CD8-positive, alpha-beta memory T cell (primary cell): Measurements from ENCODE around the gene PKN3. TPM values are rescaled to one million over a fixed set of nuclear protein-coding genes. Genes with fewer than 3 reads are reported as not detected.

Experiments used
- CTCF ChIA-PET: fragments of 350-600 bp; sonication (Branson Sonifier 250); formaldehyde crosslinking; loops from one replicate; lab custom pipeline; 2021; ENCODE audit warnings: antibody characterized with exemption; lab: Charles Lee
- POLR2A ChIA-PET: fragments of 350-600 bp; sonication (Branson Sonifier 250); formaldehyde crosslinking; loops from one replicate; lab custom pipeline; 2021; ENCODE audit warnings: antibody characterized with exemption; lab: Charles Lee
- DNase-seq, 5 donors: peaks; one replicate each; pipeline versions ENCODE4 v3.0.0 to v3.0.0-alpha.2; 2020 to 2022; ENCODE audit warnings: mixed read lengths in 1 of 5
- H3K27ac ChIP-seq: one replicate; pipeline ENCODE4 v1.7.0; 2013; ENCODE audit warnings: low read depth, mild to moderate bottlenecking, low read length, moderate library complexity
- H3K27me3 ChIP-seq: 2 replicates; pipeline ENCODE4 v1.7.0; 2013; ENCODE audit warnings: low read length, mild to moderate bottlenecking; ENCODE audit not compliant: insufficient read depth, poor library complexity, severe bottlenecking
- H3K36me3 ChIP-seq: 2 replicates; pipeline ENCODE4 v1.7.0; 2013; ENCODE audit warnings: mild to moderate bottlenecking, low read length, moderate library complexity; ENCODE audit not compliant: insufficient read depth
- H3K4me1 ChIP-seq: 2 replicates; pipeline ENCODE4 v1.7.0; 2013; ENCODE audit warnings: mild to moderate bottlenecking, low read length, moderate library complexity; ENCODE audit not compliant: insufficient read depth
- H3K4me3 ChIP-seq: 2 replicates; pipeline ENCODE4 v1.7.0; 2013; ENCODE audit warnings: mild to moderate bottlenecking, low read length
- H3K9me3 ChIP-seq: 2 replicates; pipeline ENCODE4 v1.7.0; 2013; ENCODE audit warnings: mild to moderate bottlenecking, low read length
- H3K27ac Mint-ChIP-seq, 8 donors: one replicate each; pipeline ENCODE4 v1.8.0; 2020 to 2021; ENCODE audit warnings: mixed read lengths in 8 of 8, mild to moderate bottlenecking in 6 of 8, inconsistent platforms in 3 of 8, moderate library complexity in 3 of 8
- H3K27me3 Mint-ChIP-seq, 2 donors: one replicate each; pipeline ENCODE4 v1.8.0; 2020 to 2021; ENCODE audit warnings: mixed read lengths in 2 of 2, mild to moderate bottlenecking in 1 of 2, moderate library complexity in 1 of 2
- H3K36me3 Mint-ChIP-seq, 3 donors: one replicate each; pipeline ENCODE4 v1.8.0; 2020 to 2021; ENCODE audit warnings: mixed read lengths in 3 of 3, inconsistent platforms in 1 of 3, mild to moderate bottlenecking in 1 of 3
- H3K4me1 Mint-ChIP-seq, 3 donors: one replicate each; pipeline ENCODE4 v1.8.0; 2020 to 2021; ENCODE audit warnings: mixed read lengths in 3 of 3, inconsistent platforms in 1 of 3, mild to moderate bottlenecking in 1 of 3
- H3K4me3 Mint-ChIP-seq, 7 donors: one replicate each; pipeline ENCODE4 v1.8.0; 2020 to 2021; ENCODE audit warnings: mixed read lengths in 7 of 7, mild to moderate bottlenecking in 6 of 7, moderate library complexity in 4 of 7, inconsistent platforms in 2 of 7
- H3K9me3 Mint-ChIP-seq, 5 donors: one replicate each; pipeline ENCODE4 v1.8.0; 2020 to 2022; ENCODE audit warnings: mixed read lengths in 5 of 5, mild to moderate bottlenecking in 3 of 5, moderate library complexity in 2 of 5, inconsistent platforms in 1 of 5
- polyA plus RNA-seq: library from polyadenylated mRNA; unstranded; fragments of 300-500 nt; fragmentation: Illumina TruSeq; gene quantifications from one replicate; pipeline ENCODE4 v1.2.3, GENCODE V29; 2021
- total RNA-seq, 2 experiments: library from RNA; stranded (reverse); gene quantifications; one replicate each; pipeline ENCODE4 v1.2.3, GENCODE V29; 2021

Gene PKN3
- total and polyA plus RNA-seq, 3 experiments from 2014 or later, result 1.4 to 7.9 (median 7.5) TPM

GRCh38 chr9:128762671-128763449 is 60.6 kb downstream of the PKN3 start:
- H3K27me3 ChIP-seq, result no peaks in the 10 kb centered on the region
- POLR2A ChIA-PET, result no interaction called here

GRCh38 chr9:128764361-128764760 is 62.1 kb downstream of the PKN3 start:
- H3K27me3 ChIP-seq, result no peaks in the 10 kb centered on the region
- Mint-ChIP-seq H3K27me3 (peaks cover 0 to 1% of the 10 kb centered on the region in 2 donors), H3K27ac (no peak overlapping the region), H3K4me3 (no peak overlapping the region), H3K4me1 (peaks cover 29 to 52% (median 30%) of the 10 kb centered on the region in 3 donors), H3K36me3 (peaks cover 0 to 29% (median 0%) of the 10 kb centered on the region in 3 donors), H3K9me3 (no peaks in the 10 kb centered on the region)
- no peaks in the 10 kb centered on the region for H3K36me3 ChIP-seq
- no peak for DNase-seq
- no peak overlapping the region for H3K27ac ChIP-seq
- ChIA-PET CTCF (interaction anchor here (1.5 kb wide), 1 partner anchor 62 kb away, joined by 5 read pairs; the partner anchor contains the start of gene PKN3), POLR2A (interaction anchor here (0.5 to 0.6 kb wide), 2 partner anchors 84 to 112 kb away, joined by 3 read pairs; no protein-coding TSS in a partner anchor)
- no peaks in the 10 kb centered on the region for H3K9me3 ChIP-seq
- H3K4me3 ChIP-seq, result no peak overlapping the region
- no peaks in the 10 kb centered on the region for H3K4me1 ChIP-seq

More at GRCh38 chr9:128762671-128763449, 60.6 kb downstream of the PKN3 start:
- Histone ChIP-seq H3K4me1 (no peaks in the 10 kb centered on the region), H3K27ac (no peak overlapping the region), H3K36me3 (no peaks in the 10 kb centered on the region), H3K4me3 (no peak overlapping the region), H3K9me3 (no peaks in the 10 kb centered on the region)
- Mint-ChIP-seq H3K36me3 (peaks cover 0 to 21% (median 0%) of the 10 kb centered on the region in 3 donors), H3K4me1 (peaks cover 19 to 42% (median 24%) of the 10 kb centered on the region in 3 donors), H3K9me3 (no peaks in the 10 kb centered on the region), H3K4me3 (peak overlapping the region in 1 of 7 donors; percentile 55), H3K27me3 (peaks cover 0 to 1% of the 10 kb centered on the region in 2 donors), H3K27ac (peak overlapping the region in 5 of 8 donors; percentile 19 to 68 (median 66))
- CTCF ChIA-PET, result interaction anchor here (1.3 kb wide), 1 partner anchor 55 kb away, joined by 3 read pairs; the partner anchor contains the start of gene ENDOG
- DNase-seq, result no peak

GRCh38 chr9:128765499-128765898 is 63.2 kb downstream of the PKN3 start:
- no peaks in the 10 kb centered on the region for H3K9me3 Mint-ChIP-seq
- Histone ChIP-seq H3K4me1 (peaks cover 11% of the 10 kb centered on the region), H3K9me3 (no peaks in the 10 kb centered on the region), H3K27me3 (no peaks in the 10 kb centered on the region), H3K36me3 (no peaks in the 10 kb centered on the region), H3K4me3 (no peak overlapping the region), H3K27ac (no peak overlapping the region)
- peaks cover 36 to 61% (median 40%) of the 10 kb centered on the region in 3 donors for H3K4me1 Mint-ChIP-seq
- H3K27me3 Mint-ChIP-seq, result peaks cover 0 to 1% of the 10 kb centered on the region in 2 donors
- H3K4me3 Mint-ChIP-seq, result peak overlapping the region in 1 of 7 donors; percentile 11
- no peak for DNase-seq
- ChIA-PET CTCF (interaction anchor here (1.5 kb wide), 1 partner anchor 64 kb away, joined by 5 read pairs; the partner anchor contains the start of gene PKN3), POLR2A (no interaction called here)
- peaks cover 0 to 33% (median under 1%) of the 10 kb centered on the region in 3 donors for H3K36me3 Mint-ChIP-seq
- peak overlapping the region in 3 of 8 donors; percentile 18 to 89 (median 46) for H3K27ac Mint-ChIP-seq

DNA sequence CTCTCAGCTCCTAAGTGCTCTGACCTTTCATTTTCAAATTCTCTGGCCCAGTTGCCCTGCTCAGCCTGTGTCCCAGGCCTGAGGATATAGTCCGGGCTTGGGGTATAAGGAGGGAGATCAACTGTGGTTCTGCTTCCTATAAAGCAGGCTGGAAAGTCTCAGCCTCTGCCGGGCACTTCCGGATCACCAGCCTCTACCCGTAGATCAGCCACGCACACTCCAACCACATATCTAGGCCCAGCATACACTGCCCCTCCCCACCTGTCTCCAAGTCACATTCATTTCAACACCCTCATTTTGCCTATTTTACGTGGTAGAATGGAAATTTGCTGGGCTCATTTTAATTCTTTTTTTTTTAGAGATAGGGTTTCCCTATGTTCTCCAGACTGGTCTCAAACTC is 66.3 kb downstream of the PKN3 start:
- Mint-ChIP-seq H3K27me3 (peaks cover 0 to 1% of the 10 kb centered on the region in 2 donors), H3K4me3 (no peak overlapping the region), H3K27ac (peak overlapping the region in 3 of 8 donors; percentile 58 to 99 (median 64)), H3K9me3 (no peaks in the 10 kb centered on the region), H3K36me3 (peaks cover 0 to 36% (median 2%) of the 10 kb centered on the region in 3 donors), H3K4me1 (peaks cover 40 to 64% (median 48%) of the 10 kb centered on the region in 3 donors)
- POLR2A ChIA-PET, result no interaction called here
- peaks cover 19% of the 10 kb centered on the region for H3K4me1 ChIP-seq
- no peaks in the 10 kb centered on the region for H3K36me3 ChIP-seq
- H3K9me3 ChIP-seq, result no peaks in the 10 kb centered on the region
- no peak overlapping the region for H3K4me3 ChIP-seq
- no peak overlapping the region for H3K27ac ChIP-seq
- CTCF ChIA-PET, result interaction anchor here (1.1 kb wide), 1 partner anchor 18 kb away, joined by 3 read pairs; no protein-coding TSS in a partner anchor
- no peak for DNase-seq
- no peaks in the 10 kb centered on the region for H3K27me3 ChIP-seq

Other genes starting within 250 kb of the PKN3 start
- gene ODF2, start 246.5 kb upstream of the PKN3 start, total RNA-seq, result 10 to 100 TPM; 64.2 to 65.0 TPM
- gene ODF2, start 246.5 kb upstream of the PKN3 start, polyA plus RNA-seq, result 31.4 TPM
- gene GLE1, start 197.8 kb upstream of the PKN3 start, total RNA-seq, result 10 to 100 TPM; 48.7 to 51.9 TPM
- 35.1 TPM for gene GLE1, start 197.8 kb upstream of the PKN3 start, polyA plus RNA-seq
- gene SPTAN1, start 149.9 kb upstream of the PKN3 start, total RNA-seq, result 100 to 1,000 TPM; 195 to 203 TPM
- 132 TPM for gene SPTAN1, start 149.9 kb upstream of the PKN3 start, polyA plus RNA-seq
- 10 to 100 TPM; 67.7 to 68.6 TPM for gene DYNC2I2, start 45.7 kb upstream of the PKN3 start, total RNA-seq
- gene DYNC2I2, start 45.7 kb upstream of the PKN3 start, polyA plus RNA-seq, result 3.0 TPM
- gene SET, start 13.3 kb upstream of the PKN3 start, total RNA-seq, result 1,000 to 10,000 TPM in 1 of 2 experiments, 100 to 1,000 TPM in 1; 939 to 1,027 TPM
- 229 TPM for gene SET, start 13.3 kb upstream of the PKN3 start, polyA plus RNA-seq
- 10 to 100 TPM; 76.1 to 82.0 TPM for gene ZDHHC12, start 21.6 kb downstream of the PKN3 start, total RNA-seq
- 67.3 TPM for gene ZDHHC12, start 21.6 kb downstream of the PKN3 start, polyA plus RNA-seq
- 10 to 100 TPM; 18.3 to 18.7 TPM for gene ZER1, start 69.4 kb downstream of the PKN3 start, total RNA-seq
- gene ZER1, start 69.4 kb downstream of the PKN3 start, polyA plus RNA-seq, result 46.2 TPM
- gene TBC1D13, start 84.8 kb downstream of the PKN3 start, total RNA-seq, result 10 to 100 TPM; 23.0 to 24.6 TPM
- gene TBC1D13, start 84.8 kb downstream of the PKN3 start, polyA plus RNA-seq, result 36.8 TPM
- gene ENDOG, start 116.0 kb downstream of the PKN3 start, total RNA-seq, result 10 to 100 TPM; 22.3 to 23.3 TPM
- gene ENDOG, start 116.0 kb downstream of the PKN3 start, polyA plus RNA-seq, result 29.6 TPM
- gene SPOUT1, start 127.3 kb downstream of the PKN3 start, total RNA-seq, result 100 to 1,000 TPM; 137 to 143 TPM
- gene SPOUT1, start 127.3 kb downstream of the PKN3 start, polyA plus RNA-seq, result 77.3 TPM
- 10 to 100 TPM in 1 of 2 experiments, 1 to 10 TPM in 1; 8.9 to 10.4 TPM for gene KYAT1, start 179.4 kb downstream of the PKN3 start, total RNA-seq
- gene KYAT1, start 179.4 kb downstream of the PKN3 start, polyA plus RNA-seq, result 8.8 TPM
- 10 to 100 TPM; 27.3 to 27.6 TPM for gene LRRC8A, start 179.6 kb downstream of the PKN3 start, total RNA-seq
- gene LRRC8A, start 179.6 kb downstream of the PKN3 start, polyA plus RNA-seq, result 42.7 TPM
- gene PHYHD1, start 218.5 kb downstream of the PKN3 start, total RNA-seq, result under 1 TPM in 1 of 2 experiments, not detected in 1; 0.20 TPM
- 0.64 TPM for gene PHYHD1, start 218.5 kb downstream of the PKN3 start, polyA plus RNA-seq
- gene DOLK, start 245.1 kb downstream of the PKN3 start, total RNA-seq, result 10 to 100 TPM; 15.3 to 17.1 TPM
- 6.8 TPM for gene DOLK, start 245.1 kb downstream of the PKN3 start, polyA plus RNA-seq
- gene NUP188, start 245.2 kb downstream of the PKN3 start, total RNA-seq, result 100 to 1,000 TPM; 144 to 150 TPM
- 41.3 TPM for gene NUP188, start 245.2 kb downstream of the PKN3 start, polyA plus RNA-seq